HG02759 (cell line): ENCODE data around the gene ZAR1.

ENCODE experiments used
- ATAC-seq: cut with Tn5 transposase; IDR thresholded peaks from one replicate; pipeline ENCODE4 v1.9.1; 2021; ENCODE audit warnings: mild to moderate bottlenecking, moderate library complexity; ENCODE audit not compliant: unreplicated experiment

The ZAR1 gene

DNA sequence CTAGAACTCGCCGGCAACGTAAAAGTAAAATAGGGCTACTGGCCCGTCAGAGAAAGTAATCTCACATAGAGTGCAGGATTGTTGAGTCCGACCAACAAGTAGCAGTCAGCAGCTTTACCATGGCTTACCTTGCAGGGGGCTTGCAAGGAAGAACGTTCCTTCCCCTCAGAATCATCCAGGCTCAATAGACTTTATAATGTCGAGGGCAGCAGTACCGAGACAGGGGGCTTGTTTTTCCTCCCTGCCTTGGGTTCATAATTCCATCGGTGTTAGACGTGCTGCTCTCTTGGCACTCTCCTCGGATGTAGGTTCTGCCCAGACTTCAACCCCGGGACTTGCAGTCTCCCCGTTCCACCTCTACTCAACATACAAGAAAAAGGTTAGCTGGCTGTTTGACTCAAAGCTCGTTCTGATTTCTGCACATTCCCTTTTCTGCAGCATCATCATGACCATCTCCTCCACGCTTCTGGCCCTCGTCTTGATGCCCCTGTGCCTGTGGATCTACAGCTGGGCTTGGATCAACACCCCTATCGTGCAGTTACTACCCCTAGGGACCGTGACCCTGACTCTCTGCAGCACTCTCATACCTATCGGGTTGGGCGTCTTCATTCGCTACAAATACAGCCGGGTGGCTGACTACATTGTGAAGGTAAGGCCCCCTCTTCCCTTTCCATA lies 5.4 kb upstream of the ZAR1 start:
- ATAC-seq, result no peak

- no peak for ATAC-seq
These were observed 405 bp upstream of the ZAR1 start for GRCh38 chr4:48489683-48490011.

GRCh38 chr4:48490680-48491513 lies 845 bp downstream of the ZAR1 start:
- peak; percentile 3 for ATAC-seq

- ATAC-seq, result no peak
These were observed 1.6 kb downstream of the ZAR1 start for GRCh38 chr4:48491514-48492176.

DNA sequence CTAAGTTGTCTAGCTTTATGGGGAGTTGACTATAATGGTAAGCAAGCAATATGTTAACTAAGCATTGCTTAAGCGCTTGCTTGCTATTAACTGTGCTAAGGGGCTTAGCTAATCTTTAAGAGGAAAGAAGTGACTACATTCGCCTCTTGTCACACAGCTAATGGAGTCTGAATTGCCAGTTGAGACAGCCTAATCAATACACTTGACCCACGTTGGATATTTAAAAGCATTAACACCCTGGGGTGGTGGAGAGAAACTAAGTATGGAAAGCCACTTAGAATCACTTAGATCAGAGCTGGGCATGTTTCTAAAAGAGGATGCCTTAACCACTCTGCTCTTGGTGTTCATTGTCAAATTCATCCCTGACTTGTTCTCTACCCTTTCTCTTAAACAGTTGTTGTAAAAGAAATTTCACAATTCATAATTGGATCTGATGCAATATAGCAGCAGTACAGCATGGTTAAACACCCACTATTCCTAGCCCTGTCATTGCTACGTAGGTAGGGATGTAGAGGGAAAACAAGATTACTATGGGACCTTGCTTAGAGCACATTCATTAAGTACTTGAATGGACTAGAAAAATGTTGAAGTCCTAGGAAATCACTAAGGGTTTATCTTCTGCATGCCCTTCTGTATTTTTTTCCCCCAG lies 3.5 kb downstream of the ZAR1 start:
- ATAC-seq, result no peak

DNA sequence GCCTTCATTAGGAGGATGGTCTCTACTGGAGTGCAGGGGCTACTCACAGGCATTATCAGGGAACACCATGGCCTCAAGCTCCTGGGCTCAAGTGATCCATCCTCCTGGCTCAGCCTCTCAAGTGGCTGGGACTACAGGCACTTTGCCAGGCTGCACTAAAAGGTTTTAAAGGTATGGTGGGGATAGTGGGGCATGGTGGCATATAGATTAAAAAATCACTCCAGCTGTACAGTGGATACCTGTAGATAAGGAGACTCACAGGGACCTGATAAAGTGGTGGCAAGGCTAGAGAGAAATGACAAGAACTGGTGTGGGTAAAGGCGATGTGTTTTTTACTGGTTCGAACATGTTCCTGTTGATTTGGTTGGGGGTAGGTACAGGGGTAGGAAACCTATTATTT lies 5.9 kb downstream of the ZAR1 start:
- ATAC-seq, result no peak

GRCh38 chr4:48498895-48499294 lies 8.8 kb downstream of the ZAR1 start:
- ATAC-seq, result no peak

GRCh38 chr4:48499551-48500066 lies 9.6 kb downstream of the ZAR1 start:
- ATAC-seq, result peak; percentile 78

DNA sequence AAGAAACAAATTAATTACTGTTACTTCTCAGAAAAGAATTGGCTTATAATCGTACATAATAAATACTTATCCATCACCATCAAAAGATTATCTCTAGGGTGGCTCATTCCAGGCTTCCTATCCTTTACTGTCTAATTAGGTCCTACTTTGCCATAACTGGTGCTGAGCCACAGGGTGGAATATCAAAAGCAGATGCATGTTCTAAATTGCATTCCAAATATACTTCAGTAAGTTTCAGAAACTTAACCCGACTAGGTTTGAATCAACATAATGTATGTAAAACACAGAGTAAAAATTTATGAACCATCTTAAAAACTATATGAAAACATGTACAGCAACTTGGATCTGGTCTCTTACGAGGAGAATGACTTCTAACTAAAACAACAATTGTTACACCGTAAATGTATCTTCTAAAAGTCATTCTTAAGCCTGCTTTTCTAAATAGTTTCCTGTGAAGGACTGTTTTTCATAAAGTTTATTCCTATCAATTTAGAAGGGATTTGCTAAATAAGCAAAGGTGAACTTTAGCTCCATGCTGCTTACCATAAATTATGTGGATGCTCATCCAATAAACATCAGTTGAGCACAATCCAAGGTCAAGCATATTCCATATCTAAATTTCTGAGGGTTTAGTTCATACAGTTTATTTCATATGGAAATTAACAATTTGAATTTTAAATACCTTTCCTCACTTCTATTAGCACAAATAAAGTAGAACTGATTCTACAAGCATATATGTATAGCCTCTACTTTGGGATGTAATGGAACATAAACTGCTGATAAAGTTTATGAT lies 13.4 kb downstream of the ZAR1 start:
- ATAC-seq, result no peak

DNA sequence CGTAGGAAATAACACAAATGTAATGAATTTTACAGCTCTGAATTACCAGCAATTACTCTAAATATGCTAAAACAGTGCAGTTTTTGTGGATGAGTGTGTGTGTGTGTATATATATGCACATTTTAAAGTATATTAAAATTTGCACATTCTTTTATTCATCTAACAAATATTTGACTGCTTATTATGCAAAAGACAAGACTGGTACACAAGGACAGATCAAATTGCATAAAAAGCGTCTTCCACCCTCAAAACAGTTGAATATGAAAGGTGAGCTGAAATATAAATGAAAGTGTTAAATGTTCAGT lies 13.9 kb downstream of the ZAR1 start:
- ATAC-seq, result no peak

- no peak for ATAC-seq
These were observed 14.3 kb downstream of the ZAR1 start for GRCh38 chr4:48504352-48504751.

DNA sequence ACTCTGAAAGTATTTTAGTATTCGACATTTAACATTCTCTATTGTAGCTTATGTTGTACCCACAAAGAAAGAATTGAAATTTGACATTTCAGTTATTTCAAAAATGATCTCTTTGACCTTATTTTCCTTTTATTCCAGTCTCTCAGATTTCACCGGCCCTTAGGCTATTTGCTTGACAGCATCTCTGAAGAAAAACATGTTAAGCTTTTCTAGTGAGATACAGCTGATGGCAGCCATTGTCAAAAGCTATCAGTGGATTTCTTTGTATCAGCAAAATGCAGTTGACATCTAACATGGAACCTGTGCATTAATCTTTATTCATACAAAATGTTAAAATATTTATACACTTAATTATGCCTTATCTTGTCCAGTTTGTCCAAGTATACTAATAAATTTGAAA lies 16.7 kb downstream of the ZAR1 start:
- ATAC-seq, result no peak

- ATAC-seq, result no peak
These were observed 19.5 kb downstream of the ZAR1 start for GRCh38 chr4:48509543-48509942.

- ATAC-seq, result no peak
These were observed 28.1 kb downstream of the ZAR1 start for GRCh38 chr4:48518143-48518542.

GRCh38 chr4:48526406-48526805 lies 36.4 kb downstream of the ZAR1 start:
- ATAC-seq, result no peak

GRCh38 chr4:48538358-48538757 lies 48.3 kb downstream of the ZAR1 start:
- no peak for ATAC-seq

DNA sequence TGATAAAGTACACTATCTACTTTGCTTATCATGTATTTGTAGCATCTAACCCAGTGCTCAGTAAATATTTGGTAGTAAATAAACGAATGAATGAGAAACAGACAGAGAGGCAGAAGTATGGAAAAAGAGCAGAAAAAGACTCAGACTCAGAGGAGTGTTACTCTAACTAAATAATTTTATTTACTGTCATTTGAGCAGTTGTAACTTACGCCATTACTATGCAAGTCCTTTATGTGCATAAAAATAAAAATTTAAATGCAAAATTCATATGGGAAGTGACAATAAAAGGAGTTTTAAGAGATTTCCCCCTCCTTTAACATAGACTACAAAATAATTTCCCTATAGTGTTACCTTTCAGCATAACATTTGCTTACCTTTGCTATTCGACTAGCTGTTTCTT lies 49.5 kb downstream of the ZAR1 start:
- ATAC-seq, result no peak

GRCh38 chr4:48542888-48543287 lies 52.8 kb downstream of the ZAR1 start:
- no peak for ATAC-seq

DNA sequence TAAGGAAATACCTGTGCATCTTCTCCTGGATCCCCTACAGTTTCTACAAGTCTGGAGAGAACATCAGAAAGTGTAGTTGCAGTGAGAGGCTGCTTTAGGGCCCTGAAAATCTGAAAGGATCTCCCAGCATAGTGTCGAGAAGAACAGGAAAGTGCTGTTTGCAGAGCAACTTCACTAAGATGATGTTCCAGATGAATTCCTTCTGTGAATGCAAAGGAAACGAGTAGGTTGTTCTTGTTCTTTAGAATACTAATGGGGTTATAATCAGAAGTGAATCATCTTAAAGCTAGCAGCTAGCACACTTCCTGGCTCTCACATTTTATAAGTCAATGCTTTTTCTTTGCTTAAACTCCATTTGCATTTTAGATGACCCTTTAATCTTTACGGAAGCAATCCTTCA lies 53.7 kb downstream of the ZAR1 start:
- ATAC-seq, result no peak
